ENCODE results near the gene RAD51B.

Gene RAD51B

DNA sequence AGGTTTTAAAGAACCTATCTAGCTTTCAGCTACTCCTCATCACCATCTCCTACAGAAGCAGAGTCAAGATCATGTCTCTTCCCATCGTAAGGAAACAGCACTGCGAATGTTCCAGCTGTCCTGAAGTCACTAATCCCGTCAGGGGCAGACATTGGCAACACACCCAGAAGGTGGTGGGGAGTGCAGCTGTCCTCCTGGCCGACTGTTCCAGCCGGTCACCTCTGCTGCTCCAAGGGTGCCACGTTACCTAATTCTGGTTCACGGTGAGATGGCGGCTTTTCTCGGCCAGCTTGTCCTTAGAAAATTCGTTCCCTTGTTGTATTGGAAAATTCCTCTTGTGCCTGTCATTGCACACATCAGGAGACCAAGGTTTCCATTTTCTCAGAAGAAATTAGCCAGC is 777.1 kb downstream of the RAD51B start:
- no peak for DNase-seq (ENCODE audit: low read depth)
- H3K4me1 ChIP-seq (ENCODE audit: control insufficient read depth, insufficient read depth, low read length), result peaks cover 19% of the 10 kb centered on the region
- H3K27me3 ChIP-seq (replicated peaks; ENCODE audit: control insufficient read depth, insufficient read depth, low read length), result no peaks in the 10 kb centered on the region
- no peaks in the 10 kb centered on the region for H3K9me3 ChIP-seq (ENCODE audit: control insufficient read depth, low read length)
- H3K4me3 ChIP-seq (ENCODE audit: low read length), result no peak overlapping the region
- no peaks in the 10 kb centered on the region for H3K36me3 ChIP-seq (ENCODE audit: control insufficient read depth, insufficient read depth, low read length, severe bottlenecking)
- no peak overlapping the region for H3K9ac ChIP-seq (ENCODE audit: low read length)

DNA sequence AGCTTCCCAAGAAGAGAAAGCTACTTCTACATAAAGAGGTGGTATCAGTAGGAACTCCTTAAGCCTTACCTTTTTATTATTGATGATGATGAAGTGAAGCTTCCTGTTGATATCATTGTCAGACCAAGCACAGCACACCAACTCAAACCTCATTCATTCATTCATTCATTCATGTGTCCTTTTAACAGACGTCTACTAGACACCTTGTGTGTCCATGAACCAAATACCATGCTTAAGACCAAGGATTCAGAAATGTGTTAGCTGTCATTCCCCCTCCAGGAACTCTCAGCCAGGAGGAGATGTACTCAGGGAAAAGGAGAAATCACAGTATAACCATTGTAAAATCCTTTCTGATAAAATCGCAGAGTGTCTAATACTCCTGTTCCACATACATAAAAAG is 778.5 kb downstream of the RAD51B start:
- peaks cover 19% of the 10 kb centered on the region for H3K4me1 ChIP-seq (ENCODE audit: control insufficient read depth, insufficient read depth, low read length)
- peak overlapping the region; percentile 76 for H3K9ac ChIP-seq (ENCODE audit: low read length)
- no peaks in the 10 kb centered on the region for H3K36me3 ChIP-seq (ENCODE audit: control insufficient read depth, insufficient read depth, low read length, severe bottlenecking)
- H3K27me3 ChIP-seq (replicated peaks; ENCODE audit: control insufficient read depth, insufficient read depth, low read length), result no peaks in the 10 kb centered on the region
- no peak for DNase-seq (ENCODE audit: low read depth)
- peak overlapping the region; percentile 32 for H3K4me3 ChIP-seq (ENCODE audit: low read length)
- no peaks in the 10 kb centered on the region for H3K9me3 ChIP-seq (ENCODE audit: control insufficient read depth, low read length)

DNA sequence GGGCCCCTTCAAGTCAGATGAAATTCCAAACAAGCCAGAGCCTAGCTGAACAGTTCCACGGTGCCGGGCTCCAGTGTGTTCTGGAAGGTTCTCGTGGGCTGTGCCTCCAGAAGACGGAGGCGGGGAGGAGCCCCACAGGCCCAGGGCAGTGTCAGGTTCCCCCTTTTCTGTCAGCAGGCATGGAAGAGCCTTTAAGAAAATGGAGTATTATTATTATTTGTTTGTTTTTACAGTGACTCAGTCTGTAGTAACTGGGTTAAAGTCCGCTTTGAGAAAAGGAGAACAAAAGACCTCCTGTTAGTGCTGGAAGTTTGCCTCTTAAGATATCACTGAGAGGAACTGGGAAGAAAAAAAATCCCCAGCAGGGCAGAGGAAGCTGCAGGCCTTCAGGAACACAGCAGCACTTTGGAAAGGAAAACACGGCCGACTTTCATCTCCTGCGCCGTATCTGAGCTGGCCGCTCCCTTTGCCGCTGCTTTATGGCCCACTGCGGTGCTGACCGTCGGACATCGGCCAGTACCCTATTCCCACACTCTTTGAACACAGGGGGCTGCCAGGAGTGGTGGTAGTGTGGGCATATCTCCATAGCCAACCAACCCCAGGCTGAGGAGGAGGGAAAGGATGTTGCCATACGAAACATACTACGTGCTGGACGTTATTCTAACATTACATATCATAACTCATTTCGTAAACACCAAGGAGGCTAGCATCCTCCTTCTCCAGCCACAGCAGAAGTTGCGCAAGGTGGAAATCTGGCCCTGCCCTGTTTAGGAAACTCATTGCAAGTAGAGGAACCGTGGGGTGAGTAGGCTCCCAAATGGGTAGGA is 779.3 kb downstream of the RAD51B start:
- peak; percentile 82 for DNase-seq (ENCODE audit: low read depth)
- Histone ChIP-seq H3K4me3 (ENCODE audit: low read length) (peak overlapping the region; percentile 32), H3K27me3 (replicated peaks; ENCODE audit: control insufficient read depth, insufficient read depth, low read length) (no peaks in the 10 kb centered on the region), H3K9me3 (ENCODE audit: control insufficient read depth, low read length) (no peaks in the 10 kb centered on the region), H3K36me3 (ENCODE audit: control insufficient read depth, insufficient read depth, low read length, severe bottlenecking) (no peaks in the 10 kb centered on the region), H3K9ac (ENCODE audit: low read length) (peak overlapping the region; percentile 76), H3K4me1 (ENCODE audit: control insufficient read depth, insufficient read depth, low read length) (peaks cover 24% of the 10 kb centered on the region)

GRCh38 chr14:68599896-68600610 is 780.5 kb downstream of the RAD51B start:
- Histone ChIP-seq H3K27me3 (replicated peaks; ENCODE audit: control insufficient read depth, insufficient read depth, low read length) (no peaks in the 10 kb centered on the region), H3K4me3 (ENCODE audit: low read length) (no peak overlapping the region), H3K9ac (ENCODE audit: low read length) (no peak overlapping the region), H3K4me1 (ENCODE audit: control insufficient read depth, insufficient read depth, low read length) (peaks cover 28% of the 10 kb centered on the region), H3K9me3 (ENCODE audit: control insufficient read depth, low read length) (peaks cover 6% of the 10 kb centered on the region), H3K36me3 (ENCODE audit: control insufficient read depth, insufficient read depth, low read length, severe bottlenecking) (no peaks in the 10 kb centered on the region)
- DNase-seq (ENCODE audit: low read depth), result no peak

- H3K9ac ChIP-seq (ENCODE audit: low read length), result no peak overlapping the region
- DNase-seq (ENCODE audit: low read depth), result no peak
- H3K9me3 ChIP-seq (ENCODE audit: control insufficient read depth, low read length), result peaks cover 7% of the 10 kb centered on the region
- H3K4me3 ChIP-seq (ENCODE audit: low read length), result no peak overlapping the region
- H3K4me1 ChIP-seq (ENCODE audit: control insufficient read depth, insufficient read depth, low read length), result peaks cover 35% of the 10 kb centered on the region
- H3K27me3 ChIP-seq (replicated peaks; ENCODE audit: control insufficient read depth, insufficient read depth, low read length), result no peaks in the 10 kb centered on the region
- H3K36me3 ChIP-seq (ENCODE audit: control insufficient read depth, insufficient read depth, low read length, severe bottlenecking), result no peaks in the 10 kb centered on the region
Measured at GRCh38 chr14:68602507-68602906, 782.9 kb downstream of the RAD51B start.

- H3K4me1 ChIP-seq (ENCODE audit: control insufficient read depth, insufficient read depth, low read length), result peaks cover 29% of the 10 kb centered on the region
- no peak overlapping the region for H3K4me3 ChIP-seq (ENCODE audit: low read length)
- DNase-seq (ENCODE audit: low read depth), result no peak
- H3K9ac ChIP-seq (ENCODE audit: low read length), result peak overlapping the region; percentile 44
- no peaks in the 10 kb centered on the region for H3K27me3 ChIP-seq (replicated peaks; ENCODE audit: control insufficient read depth, insufficient read depth, low read length)
- no peaks in the 10 kb centered on the region for H3K36me3 ChIP-seq (ENCODE audit: control insufficient read depth, insufficient read depth, low read length, severe bottlenecking)
- H3K9me3 ChIP-seq (ENCODE audit: control insufficient read depth, low read length), result peaks cover 7% of the 10 kb centered on the region
Measured at GRCh38 chr14:68603533-68604360, 784.2 kb downstream of the RAD51B start.

DNA sequence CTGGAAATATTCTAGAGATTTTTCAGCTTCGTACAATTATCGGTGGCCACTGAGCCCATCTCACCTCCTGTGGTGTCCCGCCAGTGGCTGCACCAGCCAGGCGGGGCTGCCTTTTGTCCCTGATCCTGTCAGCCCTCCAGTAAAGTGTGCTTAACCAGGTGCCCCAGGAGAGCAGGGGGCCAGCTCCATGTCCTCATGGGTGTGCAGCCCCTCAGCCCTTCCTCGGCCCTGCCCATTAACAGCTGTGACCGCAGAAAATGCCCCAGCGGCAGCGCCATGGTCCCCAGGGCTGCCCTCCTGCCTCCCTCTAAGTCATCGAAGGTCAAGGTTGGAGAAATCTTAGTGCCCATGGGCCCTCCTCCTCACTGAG is 784.8 kb downstream of the RAD51B start:
- Histone ChIP-seq H3K4me1 (ENCODE audit: control insufficient read depth, insufficient read depth, low read length) (peaks cover 23% of the 10 kb centered on the region), H3K36me3 (ENCODE audit: control insufficient read depth, insufficient read depth, low read length, severe bottlenecking) (no peaks in the 10 kb centered on the region), H3K4me3 (ENCODE audit: low read length) (no peak overlapping the region), H3K9ac (ENCODE audit: low read length) (no peak overlapping the region), H3K27me3 (replicated peaks; ENCODE audit: control insufficient read depth, insufficient read depth, low read length) (no peaks in the 10 kb centered on the region), H3K9me3 (ENCODE audit: control insufficient read depth, low read length) (peaks cover 7% of the 10 kb centered on the region)
- no peak for DNase-seq (ENCODE audit: low read depth)

DNA sequence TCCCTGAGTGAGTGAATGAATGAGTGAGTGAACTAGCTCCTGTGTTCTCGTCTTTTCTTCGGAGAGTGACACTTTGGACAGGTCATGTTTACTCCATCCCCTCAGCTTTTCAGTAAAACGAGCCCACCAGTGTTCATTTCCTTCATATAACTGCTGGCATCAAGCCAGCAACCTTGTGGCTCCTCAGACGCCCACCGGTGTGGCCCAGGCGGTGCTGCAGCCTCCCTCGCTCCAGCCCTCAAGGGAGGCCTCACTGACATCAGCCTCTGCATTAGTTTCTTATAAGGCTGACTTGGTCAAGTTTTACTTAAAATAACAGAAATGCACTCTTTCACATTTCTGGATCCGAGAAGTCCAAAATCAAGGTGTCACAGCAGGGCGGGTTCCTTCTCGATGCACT is 785.2 kb downstream of the RAD51B start:
- peaks cover 19% of the 10 kb centered on the region for H3K4me1 ChIP-seq (ENCODE audit: control insufficient read depth, insufficient read depth, low read length)

GRCh38 chr14:68606176-68606575 is 786.6 kb downstream of the RAD51B start:
- Histone ChIP-seq H3K4me3 (ENCODE audit: low read length) (no peak overlapping the region), H3K36me3 (ENCODE audit: control insufficient read depth, insufficient read depth, low read length, severe bottlenecking) (no peaks in the 10 kb centered on the region), H3K27me3 (replicated peaks; ENCODE audit: control insufficient read depth, insufficient read depth, low read length) (no peaks in the 10 kb centered on the region), H3K4me1 (ENCODE audit: control insufficient read depth, insufficient read depth, low read length) (peaks cover 19% of the 10 kb centered on the region), H3K9ac (ENCODE audit: low read length) (no peak overlapping the region), H3K9me3 (ENCODE audit: control insufficient read depth, low read length) (peaks cover 7% of the 10 kb centered on the region)
- no peak for DNase-seq (ENCODE audit: low read depth)

More for the DNA sequence above, 785.2 kb downstream of the RAD51B start:
- no peaks in the 10 kb centered on the region for H3K36me3 ChIP-seq (ENCODE audit: control insufficient read depth, insufficient read depth, low read length, severe bottlenecking)
- DNase-seq (ENCODE audit: low read depth), result no peak
- peaks cover 7% of the 10 kb centered on the region for H3K9me3 ChIP-seq (ENCODE audit: control insufficient read depth, low read length)
- H3K9ac ChIP-seq (ENCODE audit: low read length), result no peak overlapping the region
- no peak overlapping the region for H3K4me3 ChIP-seq (ENCODE audit: low read length)
- no peaks in the 10 kb centered on the region for H3K27me3 ChIP-seq (replicated peaks; ENCODE audit: control insufficient read depth, insufficient read depth, low read length)

GRCh38 chr14:68606644-68607043 is 787.1 kb downstream of the RAD51B start:
- no peaks in the 10 kb centered on the region for H3K27me3 ChIP-seq (replicated peaks; ENCODE audit: control insufficient read depth, insufficient read depth, low read length)
- DNase-seq (ENCODE audit: low read depth), result no peak
- no peak overlapping the region for H3K9ac ChIP-seq (ENCODE audit: low read length)
- H3K4me1 ChIP-seq (ENCODE audit: control insufficient read depth, insufficient read depth, low read length), result peaks cover 24% of the 10 kb centered on the region
- no peak overlapping the region for H3K4me3 ChIP-seq (ENCODE audit: low read length)
- peaks cover 7% of the 10 kb centered on the region for H3K9me3 ChIP-seq (ENCODE audit: control insufficient read depth, low read length)
- H3K36me3 ChIP-seq (ENCODE audit: control insufficient read depth, insufficient read depth, low read length, severe bottlenecking), result no peaks in the 10 kb centered on the region
